GM10847 (cell line): ENCODE results near the gene CHAC1.

Experiments used
- POLR2A ChIP-seq: IDR thresholded peaks from 2 replicates; pipeline ENCODE4 v1.6.1; 2011; ENCODE audit not compliant: insufficient read length; ENCODE audit errors: extremely low read depth

CHAC1 gene

DNA sequence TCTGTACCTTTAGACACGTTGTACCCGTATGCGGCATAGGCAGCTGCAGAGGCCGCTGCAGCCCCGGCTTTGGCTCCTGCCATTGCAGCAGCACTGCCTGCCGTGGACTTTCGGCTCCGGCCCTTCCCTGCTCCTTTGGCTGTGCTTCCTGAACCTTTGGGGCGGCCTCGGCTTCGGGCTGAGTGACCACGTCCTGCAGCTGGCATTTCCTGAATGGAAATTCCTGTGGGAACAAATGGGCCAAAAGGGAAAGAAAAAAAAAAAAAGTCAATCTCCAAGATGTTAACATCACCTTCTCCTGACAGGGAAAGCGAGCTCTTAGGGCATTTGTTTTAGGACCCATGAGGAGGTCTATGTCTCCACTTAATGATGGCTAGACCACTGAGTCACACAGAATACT is 29.6 kb downstream of the CHAC1 start:
- no peak for TF ChIP-seq POLR2A

DNA sequence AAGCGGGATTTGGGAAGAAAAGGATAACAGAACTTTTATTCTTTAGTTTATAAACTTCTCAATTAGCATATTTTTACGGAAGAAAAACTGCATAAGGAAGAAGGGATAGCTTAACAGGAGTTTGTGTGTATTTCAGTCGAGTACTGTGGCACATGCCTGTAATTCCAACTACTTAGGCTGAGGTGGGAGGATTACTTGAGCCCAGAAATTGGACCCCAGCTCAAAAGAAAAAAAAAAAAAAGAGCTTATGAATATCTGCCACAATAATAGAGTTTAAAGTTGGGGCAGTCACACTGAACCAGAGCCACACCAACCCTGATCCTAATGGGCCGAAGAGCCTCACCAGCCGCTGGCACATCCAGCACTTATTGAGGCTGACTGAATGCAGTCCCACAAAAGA is 31.1 kb downstream of the CHAC1 start:
- TF ChIP-seq POLR2A, result no peak

DNA sequence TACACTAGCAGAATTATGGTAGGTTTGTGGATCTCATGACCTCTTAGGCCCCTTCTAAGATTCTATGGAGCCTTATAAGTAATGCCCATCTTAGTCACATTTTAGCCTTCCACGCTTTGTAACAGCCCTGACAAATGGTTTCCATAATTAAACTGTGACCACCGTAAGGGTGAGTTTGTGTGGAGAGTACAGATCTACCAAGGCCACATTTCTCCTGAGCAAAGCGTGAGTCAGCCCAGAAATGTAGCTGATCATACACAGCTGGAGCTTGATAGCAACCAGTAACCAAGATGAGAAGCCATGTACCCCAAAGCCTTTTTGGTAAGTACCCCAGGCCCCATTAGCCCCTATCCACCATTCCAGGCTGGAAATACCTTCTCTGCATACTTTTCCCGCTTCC is 31.7 kb downstream of the CHAC1 start:
- TF ChIP-seq POLR2A, result no peak

DNA sequence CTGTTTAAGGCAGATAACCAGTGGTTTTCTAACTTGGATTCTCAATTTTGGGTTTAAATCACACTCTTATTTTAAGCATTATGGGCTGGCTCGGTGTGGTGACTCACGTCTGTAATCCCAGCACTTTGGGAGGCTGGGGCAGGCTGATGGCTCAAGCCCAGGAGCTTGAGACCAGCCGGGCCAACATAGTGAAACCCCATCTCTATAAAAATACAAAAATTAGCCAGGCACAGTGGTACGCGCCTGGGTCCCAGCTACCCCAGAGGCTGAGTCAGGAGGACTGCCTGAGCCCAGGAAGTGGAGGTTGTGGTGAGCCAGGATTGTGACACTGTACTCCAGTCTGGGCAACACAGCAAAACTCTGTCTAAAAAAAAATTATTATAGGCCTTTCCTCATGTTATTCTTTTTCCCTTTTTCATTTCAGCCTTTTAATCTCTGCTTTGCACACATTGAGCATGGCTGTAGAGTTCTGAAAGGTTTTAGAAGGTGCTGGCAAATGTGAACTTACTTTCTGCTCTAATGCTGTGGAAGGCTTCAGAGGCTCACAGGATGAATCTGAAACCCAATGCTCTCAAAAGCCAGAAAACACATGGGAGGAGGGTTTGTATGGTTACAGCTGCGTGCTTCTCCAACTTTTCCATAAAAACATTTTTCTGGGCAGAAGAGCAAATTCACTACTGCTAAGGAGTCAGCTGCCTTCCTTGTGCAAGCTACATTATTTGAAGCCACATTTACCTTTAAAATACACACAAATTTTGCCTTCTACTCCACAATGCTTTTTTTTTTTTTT is 32.5 kb downstream of the CHAC1 start:
- TF ChIP-seq POLR2A, result no peak

DNA sequence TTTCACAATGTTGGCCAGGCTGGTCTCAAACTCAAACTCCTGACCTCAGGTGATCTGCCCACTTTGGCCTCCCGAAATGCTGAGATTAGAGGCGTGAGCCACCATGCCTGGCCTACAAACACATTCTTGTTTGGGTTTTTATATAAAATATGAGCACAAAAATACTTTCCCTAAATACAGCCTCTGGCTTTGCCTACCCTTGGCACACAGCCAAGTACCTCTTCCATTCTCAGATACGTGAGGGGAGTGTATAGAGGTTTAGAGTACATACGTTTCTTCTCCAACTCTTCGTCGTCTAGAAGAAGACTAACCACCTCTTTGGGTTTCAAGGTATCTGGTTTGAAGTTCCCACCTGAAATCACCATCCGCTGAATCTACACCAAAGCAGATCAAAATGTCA is 33.5 kb downstream of the CHAC1 start:
- TF ChIP-seq POLR2A, result no peak

DNA sequence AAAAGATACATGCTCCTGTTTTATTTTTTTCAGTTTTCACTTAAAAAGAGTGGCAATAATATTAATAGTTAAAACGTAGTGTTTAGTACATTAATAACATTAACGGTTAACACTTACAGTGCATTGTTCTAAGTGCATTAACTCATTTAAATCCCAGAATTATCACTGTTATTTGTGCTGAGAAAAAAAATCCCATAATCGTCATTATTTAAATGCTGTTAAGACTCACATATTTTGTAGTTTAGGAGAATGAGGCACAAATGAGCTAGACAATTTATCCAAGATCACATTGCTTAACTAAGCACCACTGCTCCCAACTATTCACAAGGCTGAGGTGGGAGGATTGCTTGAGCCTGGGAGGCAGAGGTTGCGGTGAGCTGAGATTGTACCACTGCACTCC is 34.9 kb downstream of the CHAC1 start:
- TF ChIP-seq POLR2A, result no peak

DNA sequence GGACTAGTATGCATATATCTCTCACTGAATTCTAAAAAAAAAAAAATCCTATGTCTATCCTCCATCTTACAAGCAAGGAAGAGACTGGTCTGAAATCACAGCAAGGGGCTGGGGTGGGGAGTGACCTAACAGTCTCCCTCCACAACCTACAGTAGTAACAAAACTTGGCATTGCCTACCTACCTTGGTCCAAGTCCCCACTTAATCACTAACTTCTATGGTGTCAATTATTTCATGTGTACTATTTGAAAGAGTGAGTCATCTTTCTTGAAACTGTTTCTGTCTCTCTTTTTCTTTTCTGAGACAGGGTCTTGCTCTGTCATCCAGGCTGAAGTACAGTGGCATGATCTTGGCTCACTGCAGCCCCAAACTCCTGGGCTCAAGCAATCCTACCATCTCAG is 36.8 kb downstream of the CHAC1 start:
- no peak for TF ChIP-seq POLR2A

DNA sequence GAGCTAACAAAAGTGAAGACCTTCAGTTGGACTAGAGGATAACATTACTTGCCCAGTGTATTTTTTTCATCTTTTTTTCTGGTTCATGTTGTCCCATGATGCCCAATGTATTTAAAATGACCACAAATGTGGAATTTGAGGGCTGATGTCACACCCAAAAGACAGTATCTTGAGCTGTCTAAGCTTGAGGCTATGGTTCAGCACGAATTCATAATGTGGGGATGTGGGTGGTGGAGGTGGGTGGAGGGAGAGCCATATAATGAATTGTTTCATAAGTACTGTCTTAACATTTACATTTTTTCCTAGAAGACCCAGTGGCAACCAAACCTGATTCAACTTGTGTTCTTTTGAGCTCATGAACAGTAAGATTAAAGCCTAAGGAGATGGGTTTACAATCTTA is 37.5 kb downstream of the CHAC1 start:
- no peak for TF ChIP-seq POLR2A

DNA sequence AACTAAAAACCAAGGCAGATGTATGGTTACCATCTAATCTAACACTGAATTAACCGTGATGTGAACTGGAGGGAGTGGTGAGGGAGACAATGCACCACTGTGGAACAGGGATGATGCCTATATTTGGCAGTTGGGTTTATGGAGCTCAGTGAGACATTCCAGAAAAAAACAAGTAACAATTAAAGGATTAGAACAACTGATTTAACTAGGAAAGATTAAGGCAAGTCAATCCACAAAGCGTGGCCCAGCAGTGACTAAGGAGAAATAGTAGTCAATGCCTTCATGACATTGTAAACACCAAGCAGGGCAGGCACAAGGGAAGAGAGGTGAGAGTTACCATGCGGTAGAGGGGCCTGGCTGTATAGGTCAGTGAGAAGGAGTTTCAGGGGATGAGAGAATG is 38.1 kb downstream of the CHAC1 start:
- no peak for TF ChIP-seq POLR2A

DNA sequence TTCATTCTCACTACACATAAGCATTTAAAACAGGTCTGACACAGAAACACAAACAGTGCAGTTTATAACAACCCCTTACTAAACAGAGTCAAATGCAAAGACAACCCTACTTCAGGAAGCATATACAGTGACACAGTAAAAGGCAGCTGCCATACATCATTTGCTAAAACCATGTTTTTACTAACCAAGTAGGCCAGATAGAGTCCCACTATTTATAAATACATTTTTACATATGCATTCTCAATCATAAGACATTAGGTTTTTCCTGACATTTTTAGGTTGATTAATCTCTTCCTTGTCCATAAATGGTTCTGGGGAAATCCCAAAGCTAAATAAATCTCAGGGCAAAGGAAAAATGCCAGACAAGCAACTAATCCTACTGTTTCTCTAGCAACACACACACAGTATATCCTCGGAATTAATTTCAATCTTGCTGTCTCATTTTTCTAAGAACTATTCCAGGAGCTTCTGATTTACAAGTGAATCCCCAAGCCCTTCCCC is 39.0 kb downstream of the CHAC1 start:
- no peak for TF ChIP-seq POLR2A

DNA sequence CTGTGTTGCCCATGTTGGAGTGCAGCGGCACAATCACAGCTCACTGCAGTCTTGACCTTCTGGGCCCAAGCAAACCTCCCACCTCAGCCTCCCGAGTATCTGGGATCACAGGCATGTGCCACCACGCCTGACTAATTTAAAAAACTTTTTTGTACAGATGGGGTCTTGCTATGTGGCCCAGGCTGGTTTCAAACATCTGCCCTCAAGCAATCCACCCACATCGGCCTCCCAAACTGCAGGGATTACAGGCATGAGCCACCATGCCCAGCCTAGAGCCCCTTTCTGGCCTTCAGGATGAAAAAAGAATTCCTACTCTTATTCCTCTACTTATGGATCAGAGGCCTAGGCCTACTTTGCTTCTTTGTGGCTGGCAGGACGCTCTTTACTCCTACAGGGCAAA is 39.6 kb downstream of the CHAC1 start:
- TF ChIP-seq POLR2A, result no peak

DNA sequence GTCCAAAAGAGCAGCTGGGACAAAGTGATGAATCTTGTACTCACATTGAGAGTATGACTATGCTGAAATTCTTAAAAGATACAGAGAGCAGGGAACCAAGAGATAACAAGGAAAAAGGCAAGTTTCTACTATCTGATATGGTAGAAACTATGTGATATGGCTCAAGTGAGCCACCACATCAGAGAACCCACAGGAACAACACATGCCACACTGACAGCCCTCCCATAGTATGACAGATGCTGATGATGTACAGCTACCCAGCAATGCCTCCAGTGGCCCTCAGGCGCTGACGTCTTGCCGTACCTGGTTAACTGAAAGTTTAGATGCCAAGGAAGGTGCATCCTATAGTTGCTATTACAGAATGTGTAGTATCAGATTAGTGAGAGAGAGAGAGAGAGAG is 42.4 kb downstream of the CHAC1 start:
- TF ChIP-seq POLR2A, result no peak

DNA sequence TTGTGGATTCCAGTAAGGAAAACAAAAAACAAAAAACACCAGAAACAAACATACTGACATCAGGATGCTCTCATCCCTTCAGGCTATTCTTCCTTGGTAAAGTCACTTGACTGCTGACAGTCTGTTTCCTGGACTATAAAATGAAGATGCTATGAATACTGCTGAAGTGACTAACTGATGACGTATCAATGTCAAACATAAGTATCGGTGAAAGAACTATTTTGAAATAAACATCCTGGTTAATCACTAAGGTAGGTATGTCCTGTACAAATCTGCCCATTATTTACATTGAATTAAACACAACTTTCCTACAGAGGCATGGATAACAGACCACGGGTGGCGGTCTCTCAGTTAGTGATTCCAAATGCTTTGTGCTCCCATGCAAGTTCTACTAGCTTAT is 45.9 kb downstream of the CHAC1 start:
- no peak for TF ChIP-seq POLR2A

DNA sequence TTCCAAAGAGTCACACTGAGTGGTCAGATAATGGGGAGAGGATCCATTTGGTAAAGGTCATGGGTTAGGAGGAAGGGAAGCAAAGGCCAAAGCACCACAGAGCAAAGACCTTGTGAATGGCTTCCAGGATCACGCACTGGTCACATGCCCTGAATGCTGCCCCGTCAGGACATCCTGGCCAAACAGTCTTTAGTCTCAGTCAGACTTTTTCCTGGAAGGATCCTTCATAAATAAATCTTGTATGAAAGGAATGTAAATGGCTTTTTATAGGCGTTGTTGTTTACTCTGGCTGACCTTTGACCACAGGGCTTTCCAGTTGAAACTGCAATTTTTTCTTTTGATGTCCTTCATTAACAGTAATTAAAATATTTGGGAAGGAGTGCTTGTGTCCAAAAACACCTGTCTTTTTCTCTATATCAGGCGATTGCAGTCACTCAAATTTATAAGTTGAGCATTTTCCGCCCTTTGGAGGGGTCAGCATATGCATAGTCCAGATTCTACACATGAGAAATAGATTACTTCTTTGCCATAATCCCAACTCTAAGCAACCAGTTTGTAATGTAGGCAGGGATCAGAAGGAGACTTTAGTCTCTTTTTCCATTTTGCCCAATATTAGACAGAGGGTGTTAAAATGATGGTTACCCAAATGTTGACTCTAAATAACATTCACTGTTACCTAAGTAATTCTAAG is 48.4 kb downstream of the CHAC1 start:
- no peak for TF ChIP-seq POLR2A

DNA sequence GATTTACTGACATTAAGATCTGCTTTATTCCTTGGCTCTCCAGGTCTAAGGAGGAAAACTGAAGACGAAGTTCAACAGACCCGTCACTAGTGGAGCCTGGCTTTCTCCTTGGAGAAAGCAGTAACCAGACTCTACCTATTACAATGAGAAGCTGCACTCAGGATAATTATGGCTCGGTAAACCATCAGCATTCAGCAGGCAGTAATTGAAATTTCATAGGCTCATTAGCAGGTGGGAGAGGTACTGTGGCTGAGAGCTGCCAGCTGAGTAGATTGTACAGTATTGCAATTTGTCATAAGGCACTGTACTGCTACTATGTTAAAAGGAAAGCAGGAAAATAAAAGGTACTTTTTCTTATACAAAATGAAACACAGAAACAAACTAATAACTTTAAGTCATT is 51.2 kb downstream of the CHAC1 start:
- no peak for TF ChIP-seq POLR2A
